NCI-H2107 treated with DMSO at 0.1 percent for 48 hours (cell line): Measurements from ENCODE around the gene TMEM81.

ENCODE experiments used
- DNase-seq: peaks from one replicate; lab custom pipeline; 2025; ENCODE audit not compliant: unreplicated experiment; lab: John Stamatoyannopoulos, UW

The TMEM81 gene

DNA sequence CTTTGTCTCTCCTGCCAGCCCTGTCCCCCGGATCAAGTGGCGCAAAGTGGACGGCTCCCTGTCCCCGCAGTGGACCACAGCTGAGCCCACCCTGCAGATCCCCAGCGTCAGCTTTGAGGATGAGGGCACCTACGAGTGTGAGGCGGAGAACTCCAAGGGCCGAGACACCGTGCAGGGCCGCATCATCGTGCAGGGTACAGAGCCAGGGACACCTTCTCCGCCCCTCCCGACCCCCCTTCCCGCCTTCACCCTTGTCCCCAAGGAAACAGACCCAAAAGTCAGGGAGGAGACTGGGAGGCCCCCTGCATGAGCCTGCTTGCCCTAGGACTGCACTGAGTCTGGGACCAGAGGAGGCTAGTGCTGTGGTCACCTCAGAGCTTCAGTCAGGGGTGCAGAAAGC, 23.0 kb downstream of the TMEM81 start:
- DNase-seq = no peak

DNA sequence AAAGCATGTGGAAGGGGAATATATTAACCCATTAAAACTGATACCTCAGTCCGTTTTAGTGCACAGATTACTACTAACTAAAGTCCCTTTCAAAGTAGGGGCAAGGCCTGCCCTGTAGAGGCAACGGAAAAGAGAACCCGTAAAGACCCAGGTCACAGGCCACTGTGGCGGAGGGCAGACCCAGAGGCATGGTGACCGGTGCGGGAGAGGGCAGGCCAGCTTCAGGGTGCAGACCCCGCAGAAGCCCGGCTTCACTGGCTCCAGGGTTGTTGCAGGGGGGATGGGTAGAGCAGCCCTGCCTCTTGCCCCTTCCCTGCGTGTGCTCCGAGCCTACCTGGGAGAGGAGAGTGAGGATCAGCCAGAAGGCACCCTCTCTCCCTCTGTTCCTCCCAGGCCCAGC, 23.5 kb downstream of the TMEM81 start:
- DNase-seq = no peak

DNA sequence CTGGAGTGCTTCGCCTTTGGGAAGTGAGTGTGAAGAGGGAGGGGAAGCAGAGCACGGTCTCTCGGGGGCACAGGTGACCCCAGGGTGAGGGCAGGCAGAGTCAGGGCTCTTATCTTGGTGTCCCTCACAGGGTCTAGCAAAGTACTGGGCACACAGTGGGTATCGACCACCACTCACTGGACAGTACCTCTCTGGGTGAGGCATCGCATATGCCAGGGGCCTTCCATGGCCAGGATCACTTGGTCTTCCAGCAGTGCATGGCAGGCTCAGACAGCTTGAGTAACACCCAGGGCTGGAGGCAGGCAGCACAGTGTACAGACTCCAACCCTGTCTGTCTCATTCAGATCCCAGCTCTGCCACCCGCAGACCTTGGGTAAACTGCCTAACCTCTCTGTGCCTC, 24.6 kb downstream of the TMEM81 start:
- DNase-seq = no peak

DNA sequence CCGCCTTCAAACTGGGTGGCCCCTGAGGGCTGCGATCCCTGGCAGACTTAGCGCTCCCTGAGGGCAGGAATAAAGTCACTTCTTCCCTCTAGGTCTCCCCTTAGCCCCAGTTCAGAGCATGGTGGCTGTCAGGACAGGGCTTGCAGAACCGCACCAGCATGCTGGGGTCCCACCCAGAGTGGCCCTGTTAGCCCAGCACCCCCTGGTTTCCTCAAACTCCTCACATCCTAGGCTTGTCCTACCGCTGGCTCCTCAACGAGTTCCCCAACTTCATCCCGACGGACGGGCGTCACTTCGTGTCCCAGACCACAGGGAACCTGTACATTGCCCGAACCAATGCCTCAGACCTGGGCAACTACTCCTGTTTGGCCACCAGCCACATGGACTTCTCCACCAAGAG, 25.4 kb downstream of the TMEM81 start:
- no peak for DNase-seq

DNA sequence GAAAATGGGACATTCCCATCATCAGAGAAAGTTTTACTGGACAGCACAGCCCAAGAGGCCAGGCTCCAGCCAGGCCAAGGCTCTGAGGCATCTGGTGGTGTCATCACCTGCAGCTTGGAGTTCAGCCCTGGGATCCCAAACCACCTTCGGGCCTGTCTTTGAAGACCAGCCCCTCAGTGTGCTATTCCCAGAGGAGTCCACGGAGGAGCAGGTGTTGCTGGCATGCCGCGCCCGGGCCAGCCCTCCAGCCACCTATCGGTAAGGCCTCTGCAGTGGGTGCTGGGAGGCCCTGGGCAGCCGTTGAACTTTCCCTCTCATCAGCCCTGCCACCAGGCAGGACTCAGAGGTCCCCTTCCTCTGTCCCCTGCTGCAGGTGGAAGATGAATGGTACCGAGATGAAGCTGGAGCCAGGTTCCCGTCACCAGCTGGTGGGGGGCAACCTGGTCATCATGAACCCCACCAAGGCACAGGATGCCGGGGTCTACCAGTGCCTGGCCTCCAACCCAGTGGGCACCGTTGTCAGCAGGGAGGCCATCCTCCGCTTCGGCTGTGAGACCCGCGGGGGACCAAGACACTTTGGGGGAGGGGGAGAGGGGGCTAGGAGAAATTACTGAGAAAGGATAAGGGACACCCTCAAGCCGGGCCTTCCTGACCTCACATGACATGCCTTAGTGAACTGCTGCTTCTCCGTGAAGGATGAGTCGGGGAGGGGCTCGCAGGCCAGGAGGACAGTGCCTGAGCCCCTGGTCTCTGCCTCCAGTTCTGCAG, 26.3 kb downstream of the TMEM81 start:
- no peak for DNase-seq

DNA sequence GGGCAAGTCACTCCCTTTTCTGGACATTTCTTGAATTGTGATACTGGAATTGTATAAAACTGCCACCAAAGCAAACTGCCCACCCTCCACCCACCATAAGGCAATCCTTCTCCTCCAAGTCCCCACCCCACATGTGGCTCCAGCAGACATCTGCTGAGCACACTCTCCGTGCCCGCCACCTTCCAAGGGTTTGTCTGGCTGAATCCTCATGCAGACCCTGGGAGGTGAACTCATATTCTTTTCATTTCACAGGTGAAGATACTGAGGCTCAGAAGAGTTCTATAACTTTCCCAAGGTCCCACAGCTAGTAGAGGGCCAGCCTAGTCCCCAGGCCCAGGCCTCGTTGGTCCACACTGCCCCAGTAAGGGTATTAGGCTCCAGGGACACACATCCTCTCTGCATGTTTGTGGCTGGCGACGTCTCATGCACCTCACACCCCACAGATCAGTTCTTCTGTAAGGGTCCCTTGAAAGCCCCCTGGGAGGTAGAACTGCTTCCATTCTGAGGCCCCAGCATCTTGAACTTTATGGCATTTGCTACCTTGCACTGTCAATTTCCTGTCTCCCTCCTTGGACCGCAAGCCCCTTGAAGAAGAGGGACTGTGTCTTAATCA, 27.2 kb downstream of the TMEM81 start:
- DNase-seq = no peak

DNA sequence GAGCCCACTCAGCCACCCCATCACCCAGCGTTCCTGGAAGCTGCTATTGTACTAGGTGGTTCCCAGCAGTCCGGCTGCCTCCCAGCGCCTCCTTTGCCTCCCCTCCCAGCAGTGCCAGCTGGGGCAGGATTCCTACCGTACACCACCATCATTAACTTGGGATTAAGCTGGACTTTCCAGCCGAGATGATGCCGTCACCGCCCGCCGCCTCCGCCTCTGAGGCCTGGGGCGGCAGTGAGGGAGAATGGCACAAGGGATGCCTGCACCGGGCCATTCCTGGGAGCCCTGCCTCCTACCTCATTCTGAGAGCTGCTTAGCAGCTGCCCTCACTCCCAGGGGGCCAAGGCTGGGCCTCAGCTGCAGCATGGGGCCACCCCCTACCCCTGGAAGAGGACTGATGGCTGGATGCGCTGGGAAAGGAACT, 28.1 kb downstream of the TMEM81 start:
- no peak for DNase-seq

DNA sequence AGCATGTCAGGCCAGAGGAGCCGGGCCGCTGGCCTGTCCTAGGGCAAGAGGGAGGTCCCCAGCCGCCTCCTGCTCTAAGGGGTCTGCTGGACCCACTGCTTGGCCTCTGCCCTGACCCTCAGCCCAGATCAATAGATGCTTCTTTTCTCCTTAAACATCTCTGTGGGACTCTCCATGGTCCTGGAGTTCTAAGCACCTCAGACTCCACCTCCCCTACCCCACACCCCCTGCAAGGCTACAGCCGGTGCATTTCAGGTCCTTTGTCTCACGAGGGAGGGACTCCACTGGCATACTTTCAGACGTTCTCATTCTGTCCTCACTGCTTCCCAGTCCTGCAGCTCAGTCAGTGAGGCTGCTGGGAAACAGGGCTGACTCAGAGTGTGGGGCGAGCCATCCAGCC, 30.2 kb downstream of the TMEM81 start:
- DNase-seq = no peak

DNA sequence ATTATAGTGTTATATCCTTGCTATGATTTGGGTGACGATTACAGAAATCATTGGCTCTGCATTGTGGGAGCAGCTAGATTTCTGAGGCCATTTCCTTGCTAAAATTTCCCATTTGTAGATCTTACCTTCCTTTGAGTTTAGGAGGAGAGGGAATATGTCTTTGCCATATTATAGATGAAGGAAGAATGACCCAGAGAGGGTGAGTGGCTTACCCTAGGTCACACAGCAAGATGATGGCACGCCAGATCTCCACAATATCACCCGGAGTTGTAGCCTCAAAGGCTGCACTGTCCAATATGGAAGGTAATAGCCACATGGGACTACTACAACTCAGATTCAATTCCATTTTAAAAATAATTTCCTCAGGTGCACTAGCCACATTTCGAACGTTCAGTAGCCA, 31.0 kb downstream of the TMEM81 start:
- no peak for DNase-seq

DNA sequence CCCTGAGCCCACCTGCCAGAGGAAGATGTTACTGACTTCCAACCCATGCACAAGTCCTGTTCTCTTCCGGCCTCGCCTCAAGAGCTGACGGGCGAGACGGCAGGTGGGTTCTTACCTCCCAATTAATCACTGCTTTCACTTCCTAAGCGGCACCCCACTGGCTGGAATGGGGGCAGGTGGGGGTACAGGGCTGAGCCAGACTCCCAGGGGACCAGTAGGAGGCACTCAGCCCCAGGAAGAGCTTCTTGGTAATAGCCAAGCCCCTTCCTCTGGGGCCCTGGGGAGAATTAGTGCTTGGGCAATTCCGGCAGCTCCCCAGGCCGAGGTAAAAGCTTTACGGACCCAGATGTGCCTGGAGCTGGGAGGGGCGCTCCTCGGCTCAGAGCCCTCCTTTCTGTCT, 31.6 kb downstream of the TMEM81 start:
- peak; percentile 67 for DNase-seq

DNA sequence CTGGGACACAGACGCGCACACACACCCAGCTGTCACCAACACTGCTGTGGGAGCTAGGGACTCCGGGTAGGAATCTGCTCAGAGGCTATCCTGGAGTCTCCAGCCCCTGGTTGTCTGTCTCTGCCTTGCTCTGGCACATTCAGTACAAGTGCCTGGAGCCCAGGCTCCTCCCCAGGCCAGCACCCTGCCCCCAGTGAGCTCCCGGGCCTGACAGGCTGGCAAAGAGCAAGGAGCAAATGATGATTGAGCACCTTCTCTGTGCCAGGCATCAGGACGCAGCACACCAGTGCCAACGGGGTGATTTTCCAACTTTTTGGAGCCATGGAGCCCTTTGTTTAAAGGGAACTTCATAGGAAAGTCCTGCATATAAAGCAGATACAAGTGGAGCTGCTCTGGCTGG, 34.8 kb downstream of the TMEM81 start:
- no peak for DNase-seq

DNA sequence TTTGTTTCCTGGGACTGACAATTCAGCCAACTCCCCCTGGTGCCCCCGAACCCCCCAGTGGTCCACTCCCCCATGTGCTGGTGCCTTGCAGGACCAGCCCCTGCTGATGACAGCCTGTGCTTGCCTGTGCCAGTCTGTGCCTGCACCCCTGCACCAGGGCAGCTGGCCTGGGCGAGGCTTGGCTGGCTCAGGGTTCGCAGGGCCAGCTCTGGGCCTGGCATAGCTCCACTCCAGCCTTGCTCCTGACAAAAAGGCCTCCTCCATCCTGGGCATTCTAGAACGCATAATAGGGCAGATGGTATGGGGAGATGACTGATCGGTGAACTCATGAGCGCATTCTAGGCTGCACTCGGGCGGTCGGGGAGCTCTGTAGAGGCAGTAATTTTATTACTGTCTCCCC, 35.9 kb downstream of the TMEM81 start:
- DNase-seq = no peak

DNA sequence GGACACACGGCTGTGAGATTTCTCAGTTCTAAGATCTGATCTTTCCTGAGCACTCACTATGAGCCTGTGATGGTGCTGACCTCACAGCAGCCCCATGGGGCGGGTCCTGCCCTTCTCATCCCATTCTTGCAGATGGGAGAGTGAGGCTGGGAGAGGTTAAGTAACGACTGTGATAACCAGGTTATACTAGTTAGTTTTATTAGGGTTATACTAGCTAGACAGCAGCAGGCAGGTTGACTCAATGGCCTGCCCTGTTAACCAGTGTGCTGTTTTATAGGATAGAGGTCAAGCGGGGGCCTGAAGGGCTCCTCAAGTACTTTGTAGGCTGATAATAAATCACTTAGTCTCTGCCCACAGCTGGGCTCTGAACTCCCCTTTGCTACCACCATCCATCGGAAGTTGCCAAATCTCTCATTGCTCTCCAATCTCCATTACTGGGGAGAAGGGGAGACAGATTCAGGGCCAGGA, 36.5 kb downstream of the TMEM81 start:
- no peak for DNase-seq

DNA sequence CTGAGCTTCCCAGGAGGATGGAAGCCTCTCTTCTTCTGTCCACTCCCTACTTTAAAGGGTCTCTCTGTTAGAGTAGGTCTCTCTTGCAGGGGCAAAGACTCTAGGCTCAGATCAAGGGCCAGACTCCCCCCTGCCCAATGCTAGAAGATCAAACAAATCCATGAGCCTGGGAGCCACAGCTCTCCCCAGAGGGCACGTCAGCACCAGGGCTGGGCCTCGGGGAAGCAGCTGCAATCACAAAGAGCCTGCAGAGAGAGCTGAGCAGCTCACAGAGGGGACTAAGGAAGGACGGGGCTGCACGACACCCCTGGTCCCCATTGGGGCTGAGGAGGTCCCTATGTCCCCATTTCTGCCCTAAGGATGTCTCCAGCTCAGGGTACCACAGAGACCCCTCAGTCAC, 37.4 kb downstream of the TMEM81 start:
- DNase-seq = no peak

DNA sequence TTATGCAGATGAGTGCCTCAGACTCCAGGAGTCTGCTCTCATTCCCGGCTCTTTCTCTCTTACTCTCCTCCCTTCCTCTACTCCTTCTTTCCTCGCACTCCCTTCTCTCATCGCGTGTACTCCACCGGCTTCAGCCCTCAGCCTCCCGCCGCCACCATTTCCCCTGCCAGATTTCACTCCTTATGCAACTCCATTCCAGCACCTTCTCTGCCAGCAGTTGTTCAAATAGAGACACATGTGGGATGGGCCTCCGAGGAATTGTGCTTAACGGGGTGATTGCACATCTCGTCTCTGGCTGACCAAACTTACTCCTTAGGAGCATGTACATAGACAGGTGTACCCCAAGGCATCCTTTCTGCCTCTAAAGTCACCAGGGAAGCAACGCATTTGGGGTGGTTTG, 39.1 kb downstream of the TMEM81 start:
- no peak for DNase-seq

DNA sequence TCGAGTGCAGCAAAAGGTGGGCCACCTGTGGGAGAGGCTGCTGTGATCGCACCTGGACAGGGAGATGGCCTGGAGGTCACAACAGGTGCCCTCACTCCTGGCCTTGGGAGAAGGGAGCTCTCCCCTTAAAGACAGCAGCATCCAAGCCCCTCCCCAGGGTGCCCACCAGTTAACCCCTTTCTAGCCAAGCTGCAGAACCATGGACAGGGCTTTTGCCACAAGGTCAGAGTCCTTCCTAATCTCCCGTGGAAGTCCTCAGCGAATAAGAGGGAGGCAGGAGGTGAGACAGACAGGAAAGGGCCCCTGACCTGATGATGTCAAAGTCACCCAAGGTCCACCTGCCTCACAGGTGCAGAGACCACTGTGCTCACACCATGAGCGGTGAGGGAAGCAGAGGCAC, 39.5 kb downstream of the TMEM81 start:
- DNase-seq = no peak

DNA sequence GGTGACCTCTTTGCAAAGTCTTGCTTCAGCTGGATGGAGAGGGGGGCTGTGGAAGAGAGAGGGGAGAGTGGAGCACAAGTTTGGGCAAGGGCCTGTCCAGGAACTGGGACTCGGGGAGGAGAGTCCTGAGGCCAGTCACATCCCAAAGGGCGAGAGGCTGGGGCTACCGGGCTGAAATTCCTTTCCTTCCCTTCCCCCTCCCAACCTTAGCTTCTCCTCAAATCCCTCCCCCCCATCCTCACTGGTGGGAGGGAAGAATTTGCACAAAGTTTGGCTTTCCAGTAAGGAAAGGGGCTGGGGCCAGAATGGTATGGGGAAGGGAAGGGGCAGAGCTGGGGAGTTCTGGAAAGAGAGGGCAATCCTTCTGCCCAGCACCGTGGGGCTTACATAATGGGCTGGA, 40.4 kb downstream of the TMEM81 start:
- DNase-seq = no peak

DNA sequence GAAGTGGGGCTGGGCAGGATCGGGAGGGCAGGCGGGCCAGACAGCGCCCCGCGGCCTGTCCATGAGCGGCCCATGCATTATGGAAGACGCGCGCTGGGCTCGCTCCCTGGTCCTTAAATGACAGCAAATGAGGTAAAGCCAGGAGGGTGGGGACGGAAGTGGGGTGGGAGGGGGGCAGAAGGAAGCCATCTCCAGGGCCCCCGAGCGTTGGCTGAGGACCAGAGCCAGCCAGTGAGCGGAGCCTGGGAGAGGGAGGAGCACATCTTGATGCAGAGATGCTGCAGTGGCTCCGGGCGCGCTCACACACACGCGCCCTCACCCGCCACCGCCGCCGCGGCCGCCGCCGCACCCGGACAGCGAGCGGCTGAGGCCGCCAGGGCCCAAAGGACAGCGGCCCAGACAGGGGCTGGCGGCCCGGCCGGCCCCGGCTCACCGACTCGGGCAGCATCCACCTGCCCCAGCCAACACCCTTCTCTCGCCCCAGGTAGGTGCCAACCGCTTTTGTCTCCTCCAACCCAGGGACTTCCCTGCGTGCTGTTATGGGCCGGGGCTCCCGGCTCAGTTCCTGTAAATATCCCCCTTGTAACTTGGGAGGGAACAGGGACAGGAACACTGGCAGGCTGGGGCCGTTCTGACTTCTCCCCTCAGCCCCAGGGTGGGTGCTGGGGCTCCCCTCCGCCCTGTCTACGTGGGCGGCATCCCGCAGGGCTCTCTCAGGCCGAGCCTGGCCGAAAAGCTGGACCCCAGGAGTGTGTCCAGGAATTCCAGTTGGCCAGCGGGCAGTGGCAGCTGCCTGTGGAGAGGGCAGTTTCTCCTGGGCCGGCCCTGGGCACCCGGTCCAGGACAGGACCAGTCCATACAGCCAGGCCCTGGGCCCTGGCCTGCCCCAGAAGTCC, 41.1 kb downstream of the TMEM81 start, which contains the start of gene CNTN2:
Gene CNTN2, plus strand, starts transcription at position 302 of the 896 bp plus-strand sequence. CDS start 9,974 bp downstream, outside the sequence.
- DNase-seq = no peak

DNA sequence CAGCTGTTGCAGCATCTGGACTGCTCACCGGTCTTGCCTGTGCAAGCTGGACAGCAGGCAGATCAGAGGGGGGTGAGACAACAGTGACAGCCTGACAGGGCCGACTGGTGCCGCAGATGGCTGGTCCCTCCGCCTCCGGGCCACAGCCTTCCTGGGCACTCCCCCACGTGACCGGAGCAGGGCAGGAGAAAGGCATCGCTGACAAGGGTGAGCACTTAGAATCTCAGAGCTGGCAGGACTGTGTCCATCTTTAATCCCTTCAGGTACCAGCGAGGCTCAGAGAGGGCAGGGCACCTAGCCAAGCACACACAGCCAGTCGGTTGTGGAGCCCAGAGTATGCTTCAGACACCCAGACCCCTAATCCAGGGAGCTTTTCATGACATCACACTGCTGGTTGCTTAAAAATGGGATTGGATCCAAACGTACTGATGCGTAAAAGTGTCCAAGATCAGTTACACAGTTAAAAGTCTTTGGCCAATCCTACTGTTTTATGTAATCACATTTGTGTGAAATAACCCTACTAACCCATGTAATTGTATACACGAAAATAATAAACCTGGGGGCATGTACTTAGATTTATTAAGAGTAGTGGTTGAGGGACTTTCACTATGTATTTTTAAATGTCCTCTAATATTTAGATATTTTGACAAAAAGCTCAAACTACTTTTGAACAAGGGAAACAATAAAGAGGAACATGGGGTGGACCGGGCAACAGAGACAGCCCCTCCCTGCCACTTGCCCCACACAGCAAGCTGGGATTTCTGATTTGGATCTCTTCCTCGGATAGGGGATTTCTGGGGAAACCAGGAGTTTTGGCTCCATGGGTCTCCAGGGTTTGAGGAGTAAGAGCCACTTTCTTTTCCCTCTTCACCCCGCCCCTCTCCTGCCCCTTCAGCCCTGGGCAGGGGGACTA, 42.0 kb downstream of the TMEM81 start:
- DNase-seq = no peak

DNA sequence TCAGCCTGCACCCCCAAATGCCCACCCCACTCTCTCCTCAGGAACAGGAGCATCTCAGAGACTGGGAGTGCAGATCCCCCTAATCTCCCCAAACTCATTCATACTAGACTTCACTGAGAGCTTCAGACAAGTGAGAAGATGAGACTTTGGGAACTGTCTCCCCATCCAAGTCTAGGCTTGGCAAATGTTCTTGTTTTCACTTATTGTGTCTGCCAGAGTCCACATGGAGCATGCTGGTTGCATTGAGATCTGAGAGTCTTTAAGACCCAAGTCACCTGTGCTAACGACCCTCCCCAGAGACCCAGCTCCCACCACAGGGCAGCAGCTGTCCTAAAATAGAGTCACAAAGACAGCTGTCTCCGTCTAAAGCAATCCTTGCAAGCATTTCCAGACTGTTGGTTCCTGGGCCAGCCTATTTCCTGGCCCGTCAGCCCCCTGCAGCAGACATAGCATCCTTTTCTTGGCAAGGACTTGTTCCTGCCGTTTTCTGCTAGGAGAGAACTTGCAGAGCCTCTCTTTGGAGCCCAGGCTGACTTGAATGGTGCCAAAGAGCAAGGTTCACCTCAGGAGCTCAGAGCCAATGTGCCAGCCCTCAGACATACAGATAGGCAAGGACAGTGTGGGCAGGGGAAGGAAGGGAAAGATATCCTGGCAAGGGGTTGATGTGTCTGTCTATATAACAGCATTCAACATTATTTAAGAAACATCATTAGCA, 43.1 kb downstream of the TMEM81 start:
- no peak for DNase-seq
